ENCODE measurements around the gene OR2F2.

DNA sequence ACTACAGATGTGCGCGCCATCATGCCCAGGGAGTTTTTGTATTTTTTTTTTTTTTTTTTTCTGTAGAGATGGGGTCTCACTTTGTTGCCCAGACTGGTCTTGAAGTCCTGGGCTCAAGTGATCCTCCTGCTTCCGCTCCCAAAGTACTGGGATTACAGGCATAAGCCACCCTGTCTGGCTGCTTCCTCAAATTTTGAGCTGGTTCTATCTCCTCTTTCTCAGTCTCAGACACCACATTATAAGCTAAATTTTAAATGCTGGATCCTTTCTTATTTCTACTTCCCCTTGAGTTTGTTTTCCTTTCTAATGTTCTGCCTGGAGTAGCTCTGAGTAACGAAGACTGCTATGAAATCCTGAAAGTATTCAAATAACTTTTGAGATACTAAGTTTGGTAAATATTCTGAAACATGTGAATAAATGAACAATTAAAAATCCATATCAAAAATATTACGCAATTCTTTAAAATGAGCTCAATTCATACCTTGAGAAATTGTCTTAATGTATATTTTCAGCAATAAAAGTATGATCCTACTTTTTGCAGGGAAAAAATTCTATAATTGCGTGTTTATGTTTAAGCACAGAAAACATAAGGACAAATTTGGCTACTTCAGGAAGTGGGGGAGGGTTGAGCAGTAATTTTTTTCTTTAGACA is 48.1 kb upstream of the OR2F2 start:
- TF ChIP-seq, protein P1, sequence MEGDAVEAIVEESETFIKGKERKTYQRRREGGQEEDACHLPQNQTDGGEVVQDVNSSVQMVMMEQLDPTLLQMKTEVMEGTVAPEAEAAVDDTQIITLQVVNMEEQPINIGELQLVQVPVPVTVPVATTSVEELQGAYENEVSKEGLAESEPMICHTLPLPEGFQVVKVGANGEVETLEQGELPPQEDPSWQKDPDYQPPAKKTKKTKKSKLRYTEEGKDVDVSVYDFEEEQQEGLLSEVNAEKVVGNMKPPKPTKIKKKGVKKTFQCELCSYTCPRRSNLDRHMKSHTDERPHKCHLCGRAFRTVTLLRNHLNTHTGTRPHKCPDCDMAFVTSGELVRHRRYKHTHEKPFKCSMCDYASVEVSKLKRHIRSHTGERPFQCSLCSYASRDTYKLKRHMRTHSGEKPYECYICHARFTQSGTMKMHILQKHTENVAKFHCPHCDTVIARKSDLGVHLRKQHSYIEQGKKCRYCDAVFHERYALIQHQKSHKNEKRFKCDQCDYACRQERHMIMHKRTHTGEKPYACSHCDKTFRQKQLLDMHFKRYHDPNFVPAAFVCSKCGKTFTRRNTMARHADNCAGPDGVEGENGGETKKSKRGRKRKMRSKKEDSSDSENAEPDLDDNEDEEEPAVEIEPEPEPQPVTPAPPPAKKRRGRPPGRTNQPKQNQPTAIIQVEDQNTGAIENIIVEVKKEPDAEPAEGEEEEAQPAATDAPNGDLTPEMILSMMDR (IDR thresholded peaks at IDR 0.05) = no peak
- TF ChIP-seq POLR2A (IDR thresholded peaks at IDR 0.05) = no peak
